GM10248 (cell line): ENCODE measurements around the gene UEVLD.

ENCODE experiments used
- CTCF ChIA-PET: fragments of 300-600 bp; sonication (Branson Sonifier 250); formaldehyde crosslinking; extraction: SDS; loops from one replicate; lab custom pipeline; 2021; ENCODE audit warnings: antibody characterized with exemption; lab: Yijun Ruan, JAX
- POLR2A ChIA-PET: fragments of 350-650 bp; sonication (Branson Sonifier 250); formaldehyde crosslinking; extraction: SDS; loops from one replicate; lab custom pipeline; 2020; ENCODE audit warnings: antibody characterized with exemption; lab: Yijun Ruan, JAX
- DNase-seq: peaks from one replicate; pipeline ENCODE4 v3.0.0; 2012; ENCODE audit errors: extremely low spot score
- TF ChIP-seq, protein P1 (sequence below): IDR thresholded peaks from 2 replicates; pipeline ENCODE4 v1.5.1; 2012; ENCODE audit warnings: mild to moderate bottlenecking, low read depth; ENCODE audit errors: extremely low read depth, missing control alignments, control extremely low read depth

The UEVLD gene

GRCh38 chr11:18523084-18523483 is 65.5 kb downstream of the UEVLD start:
- TF ChIP-seq, protein P1, sequence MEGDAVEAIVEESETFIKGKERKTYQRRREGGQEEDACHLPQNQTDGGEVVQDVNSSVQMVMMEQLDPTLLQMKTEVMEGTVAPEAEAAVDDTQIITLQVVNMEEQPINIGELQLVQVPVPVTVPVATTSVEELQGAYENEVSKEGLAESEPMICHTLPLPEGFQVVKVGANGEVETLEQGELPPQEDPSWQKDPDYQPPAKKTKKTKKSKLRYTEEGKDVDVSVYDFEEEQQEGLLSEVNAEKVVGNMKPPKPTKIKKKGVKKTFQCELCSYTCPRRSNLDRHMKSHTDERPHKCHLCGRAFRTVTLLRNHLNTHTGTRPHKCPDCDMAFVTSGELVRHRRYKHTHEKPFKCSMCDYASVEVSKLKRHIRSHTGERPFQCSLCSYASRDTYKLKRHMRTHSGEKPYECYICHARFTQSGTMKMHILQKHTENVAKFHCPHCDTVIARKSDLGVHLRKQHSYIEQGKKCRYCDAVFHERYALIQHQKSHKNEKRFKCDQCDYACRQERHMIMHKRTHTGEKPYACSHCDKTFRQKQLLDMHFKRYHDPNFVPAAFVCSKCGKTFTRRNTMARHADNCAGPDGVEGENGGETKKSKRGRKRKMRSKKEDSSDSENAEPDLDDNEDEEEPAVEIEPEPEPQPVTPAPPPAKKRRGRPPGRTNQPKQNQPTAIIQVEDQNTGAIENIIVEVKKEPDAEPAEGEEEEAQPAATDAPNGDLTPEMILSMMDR = no peak
- POLR2A ChIA-PET = no interaction called here
- no peak for DNase-seq
- CTCF ChIA-PET = interaction anchor here (1.3 to 2.5 kb wide), 6 partner anchors 10 to 236 kb away, joined by 3 to 8 read pairs (median 4); no protein-coding TSS in a partner anchor

- CTCF ChIA-PET = interaction anchor here (1.3 to 2.5 kb wide), 5 partner anchors 10 to 237 kb away, joined by 3 to 8 read pairs (median 3); no protein-coding TSS in a partner anchor
- TF ChIP-seq, protein P1 = no peak
Observed at GRCh38 chr11:18522388-18522787, 66.1 kb downstream of the UEVLD start.

GRCh38 chr11:18521122-18521521 is 67.4 kb downstream of the UEVLD start:
- no peak for DNase-seq
- CTCF ChIA-PET = interaction anchor here (2.3 kb wide), 1 partner anchor 8 kb away, joined by 8 read pairs; no protein-coding TSS in a partner anchor
- POLR2A ChIA-PET = no interaction called here
- TF ChIP-seq, protein P1 = no peak

More at GRCh38 chr11:18522388-18522787, 66.1 kb downstream of the UEVLD start:
- no peak for DNase-seq
- POLR2A ChIA-PET = no interaction called here

DNA sequence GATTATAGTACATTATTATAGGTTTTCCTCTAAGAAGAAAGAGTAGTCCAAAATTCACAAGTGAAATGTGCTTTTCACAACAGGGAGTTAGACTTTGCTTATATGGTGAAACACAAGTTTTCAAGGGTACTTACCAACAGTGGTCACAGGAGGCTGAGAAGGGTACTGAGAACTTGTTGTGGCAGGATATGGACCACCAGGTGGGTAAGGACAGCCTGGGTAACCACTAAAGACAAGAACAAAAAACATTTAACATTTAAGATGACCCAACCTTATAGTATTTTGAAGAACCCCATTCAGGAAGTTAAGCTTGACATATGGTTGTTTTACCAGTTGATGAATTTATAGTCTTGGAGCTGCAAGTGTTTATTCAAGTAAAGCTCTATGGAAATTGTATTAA is 86.2 kb downstream of the UEVLD start:
- CTCF ChIA-PET = interaction anchor here (0.8 kb wide), 1 partner anchor 11 kb away, joined by 3 read pairs; no protein-coding TSS in a partner anchor
- POLR2A ChIA-PET = no interaction called here
- TF ChIP-seq, protein P1 = no peak
- no peak for DNase-seq

DNA sequence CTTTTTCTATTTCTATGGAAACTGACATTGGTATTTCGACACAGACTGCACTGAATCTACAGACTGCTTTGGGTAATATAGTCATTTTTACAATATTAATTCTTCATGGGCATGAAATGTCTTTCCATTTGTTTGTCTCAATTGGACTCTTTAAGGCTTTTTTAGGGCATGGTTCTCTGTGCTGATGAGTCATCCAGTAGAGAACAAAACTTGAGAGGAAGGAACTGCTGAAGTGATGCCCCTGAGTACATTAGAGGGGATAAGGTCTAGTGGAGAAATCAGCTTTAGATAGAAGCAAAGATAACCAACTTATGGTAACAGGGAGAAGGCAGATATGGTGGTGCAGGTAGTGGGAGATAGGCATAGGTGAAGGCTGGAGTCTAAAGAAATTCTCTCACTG is 86.9 kb downstream of the UEVLD start:
- TF ChIP-seq, protein P1 = no peak
- POLR2A ChIA-PET = no interaction called here
- DNase-seq = no peak
- CTCF ChIA-PET = interaction anchor here (0.8 kb wide), 1 partner anchor 12 kb away, joined by 3 read pairs; no protein-coding TSS in a partner anchor

- TF ChIP-seq, protein P1 = no peak
- no peak for DNase-seq
- ChIA-PET CTCF (no interaction called here), POLR2A (no interaction called here)
Observed at GRCh38 chr11:18498039-18498438, 90.5 kb downstream of the UEVLD start.
